HepG2 (cell line): ENCODE data around the gene ZFP36L2. TPM values are rescaled to one million over a fixed set of nuclear protein-coding genes. Genes with fewer than 3 reads are reported as not detected.
A peak's percentile ranks its signal among the peaks of the same experiment; 100 is the strongest.

Experiments
- AKNA ChIP-seq: sonication (generic); formaldehyde crosslinking; IDR thresholded peaks from 2 replicates; pipeline ENCODE4 v1.4.0; 2020; ENCODE audit warnings: missing genetic modification reagents, borderline replicate concordance
- ATF5 ChIP-seq: sonication (generic); formaldehyde crosslinking; IDR thresholded peaks from 2 replicates; pipeline ENCODE4 v1.4.0; 2020; ENCODE audit warnings: mild to moderate bottlenecking, low read depth, missing genetic modification reagents
- FOXM1 ChIP-seq: sonication (generic); formaldehyde crosslinking; IDR thresholded peaks from 2 replicates; pipeline ENCODE4 v1.5.0; 2020; ENCODE audit warnings: missing genetic modification reagents
- GTF2F1 ChIP-seq: fragments of 150-350 bp; IDR thresholded peaks from 2 replicates; pipeline ENCODE4 v1.6.1; 2014; ENCODE audit warnings: low read length
- HNF4G ChIP-seq, 2 experiments: sonication (generic) in 1 of 2; formaldehyde crosslinking in 1 of 2; IDR thresholded peaks; 2 replicates each; pipeline versions ENCODE4 v1.4.0 to v1.6.1; 2011 to 2020; ENCODE audit warnings: borderline replicate concordance in 2 of 2, low read depth in 2 of 2, mild to moderate bottlenecking in 2 of 2, low read length in 1 of 2, missing genetic modification reagents in 1 of 2, moderate library complexity in 1 of 2
- KLF16 ChIP-seq, 2 experiments: sonication (generic) in 1 of 2; formaldehyde crosslinking in 1 of 2; IDR thresholded peaks; 2 replicates each; pipeline versions ENCODE4 v1.6.1 to v1.8.0; 2016 to 2023; ENCODE audit warnings: missing genetic modification reagents in 2 of 2, missing compliant biosample characterization in 1 of 2
- MEF2D ChIP-seq: sonication (generic); formaldehyde crosslinking; IDR thresholded peaks from 2 replicates; pipeline ENCODE4 v1.5.1; 2020; ENCODE audit warnings: mild to moderate bottlenecking, missing genetic modification reagents
- PRDM10 ChIP-seq: sonication (generic); formaldehyde crosslinking; IDR thresholded peaks from 2 replicates; pipeline ENCODE4 v1.4.0; 2020; ENCODE audit warnings: low read depth, missing genetic modification reagents
- TOPORS ChIP-seq: sonication (generic); formaldehyde crosslinking; IDR thresholded peaks from 2 replicates; pipeline ENCODE4 v1.8.0; 2023; ENCODE audit warnings: mild to moderate bottlenecking, missing genetic modification reagents
- ZBTB20 ChIP-seq: sonication (generic); formaldehyde crosslinking; IDR thresholded peaks from 2 replicates; pipeline ENCODE4 v1.8.1; 2023; ENCODE audit warnings: missing genetic modification reagents, low read depth, mild to moderate bottlenecking, borderline replicate concordance
- ZBTB44 ChIP-seq: sonication (generic); formaldehyde crosslinking; IDR thresholded peaks from 2 replicates; pipeline ENCODE4 v1.4.0; 2020; ENCODE audit warnings: missing genetic modification reagents
- ZMYM2 ChIP-seq: sonication (generic); formaldehyde crosslinking; IDR thresholded peaks from 2 replicates; pipeline ENCODE4 v1.8.0; 2022; ENCODE audit warnings: mild to moderate bottlenecking, missing genetic modification reagents
- ZNF468 ChIP-seq: sonication (generic); formaldehyde crosslinking; IDR thresholded peaks from 2 replicates; pipeline ENCODE4 v1.8.0; 2022; ENCODE audit warnings: mild to moderate bottlenecking, moderate library complexity, missing genetic modification reagents
- ZNF777 ChIP-seq: sonication (generic); formaldehyde crosslinking; IDR thresholded peaks from 2 replicates; pipeline ENCODE4 v1.4.0; 2020; ENCODE audit warnings: missing genetic modification reagents
- polyA plus RNA-seq, 8 experiments: library from polyadenylated mRNA; depleted of rRNA in 3 of 8; stranded (reverse) in 7 of 8; unstranded in 1 of 8; fragments of >200 nt; fragmentation: Illumina TruSeq in 4 of 8; extraction: Trizol in 4 of 8; gene quantifications; 2 replicates each; pipeline versions ENCODE4 v1.2.1 to v1.2.3, GENCODE V29; 2011 to 2016; ENCODE audit warnings: low read depth in 4 of 8, missing spikeins in 1 of 8, mixed read lengths in 1 of 8; ENCODE audit not compliant: insufficient read depth in 1 of 8
- total RNA-seq, 5 experiments: library from RNA; depleted of rRNA; stranded (reverse); fragments of >200 nt; fragmentation: Illumina TruSeq; extraction: Trizol; gene quantifications; 2 replicates each; pipeline ENCODE4 v1.2.3, GENCODE V29; 2016; ENCODE audit warnings: low read depth in 1 of 5

Gene ZFP36L2
- total and polyA plus RNA-seq, 2 of the 13 experiments (the other 11 are each of a cell fraction or from before 2014, with no cell fraction given) = 11.2 to 21.8 TPM

GRCh38 chr2:43226955-43227829 lies 786 bp upstream of the ZFP36L2 start (continued):
- 0 out of 2 replicates have a peak, but pooled peaks have one; percentile 25 for TF ChIP-seq ATF5 (CRISPR knock-in tag)
- TF ChIP-seq HNF4G (IDR thresholded peaks at IDR 0.05; ENCODE audit: borderline replicate concordance, low read depth, low read length) = no peak; the same call in 1 of the 2 replicates
- peak; percentile 73 for TF ChIP-seq HNF4G (CRISPR knock-in tag; IDR thresholded peaks at IDR 0.05; ENCODE audit: borderline replicate concordance, low read depth)
- TF ChIP-seq ZBTB20 = no peak
- TF ChIP-seq ZMYM2 (CRISPR knock-in tag) = peak; percentile 31; the same call in 1 of the 2 replicates
- TF ChIP-seq ZNF777 (CRISPR knock-in tag) = no peak; the same call in 1 of the 2 replicates
- peak in 1 of 2 experiments; percentile 94; a peak in 2 of 4 replicates for TF ChIP-seq KLF16 (CRISPR knock-in tag; IDR thresholded peaks at IDR 0.05)
- no peak; the same call in 1 of the 2 replicates for TF ChIP-seq ZBTB44 (CRISPR knock-in tag)
- TF ChIP-seq FOXM1 (CRISPR knock-in tag) = 0 out of 2 replicates have a peak, but pooled peaks have one; percentile 55
- TF ChIP-seq MEF2D (CRISPR knock-in tag) = no peak
- TF ChIP-seq TOPORS (CRISPR knock-in tag) = peak; percentile 28; the same call in 1 of the 2 replicates
- peak; percentile 72 for TF ChIP-seq PRDM10
- TF ChIP-seq ZNF468 (CRISPR knock-in tag) = peak; percentile 62; the same call in 1 of the 2 replicates
- no peak for TF ChIP-seq AKNA (CRISPR knock-in tag)
- no peak for TF ChIP-seq GTF2F1
